ENCODE measurements around the gene FGR. TPM values are rescaled to one million over a fixed set of nuclear protein-coding genes. Genes with fewer than 3 reads are reported as not detected.

The FGR gene
- total and polyA plus RNA-seq, 2 of the 13 experiments (the other 11 are each of a cell fraction or from before 2014, with no cell fraction given): not detected

DNA sequence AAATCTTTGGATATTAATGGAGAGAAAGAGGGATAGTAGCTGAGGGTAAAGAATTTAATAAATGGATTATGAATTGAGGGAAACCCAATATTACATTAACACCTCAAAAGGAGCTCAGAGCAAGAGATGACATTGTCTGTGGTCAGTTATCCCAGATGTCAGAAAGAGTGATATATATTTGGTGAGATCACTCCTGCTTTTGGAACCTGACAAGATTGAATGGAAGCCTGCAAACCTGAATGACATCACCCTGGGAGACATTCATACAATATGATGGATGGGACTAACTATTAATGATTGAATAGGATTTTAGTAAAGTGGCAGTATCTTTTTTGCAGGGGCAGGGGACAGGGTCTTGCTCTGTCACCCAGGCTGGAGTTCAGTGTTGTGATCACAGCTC, 43.8 kb upstream of the FGR start:
- CTCF ChIA-PET (ENCODE audit: low intra/inter-chr PET ratio, low total read pairs): no interaction called here
- no peak for FAIRE-seq
- no peak for ATAC-seq

GRCh38 chr1:27676410-27676809, 41.4 kb upstream of the FGR start:
- Histone ChIP-seq H3K79me2 (ENCODE audit: insufficient read depth, low read length) (no peaks in the 10 kb centered on the region), H3K27ac (ENCODE audit: extremely low read length, insufficient read depth, low read length) (no peak overlapping the region), H3K27me3 (ENCODE audit: control insufficient read depth in 1 of 2, insufficient read depth in 2 of 2, low read length in 2 of 2) (no peaks in the 10 kb centered on the region), H3K4me3 (replicated peaks in 1 of 3; ENCODE audit: insufficient read depth in 1 of 3, low read depth in 2 of 3, low read length in 3 of 3) (no peak overlapping the region), H3K36me3 (replicated peaks in 1 of 2; ENCODE audit: control insufficient read depth in 1 of 2, insufficient read depth in 2 of 2, low read length in 2 of 2) (no peaks in the 10 kb centered on the region), H3K9me3 (ENCODE audit: low read length) (peaks cover 18% of the 10 kb centered on the region), H4K20me1 (ENCODE audit: insufficient read depth, low read length) (no peaks in the 10 kb centered on the region), H3K9ac (ENCODE audit: insufficient read depth, low read depth, low read length) (no peak overlapping the region), H3K4me2 (ENCODE audit: low read depth, low read length) (no peak overlapping the region), H3K4me1 (ENCODE audit: insufficient read depth, low read length) (peaks cover 17% of the 10 kb centered on the region), H2AFZ (ENCODE audit: low read length) (no peak overlapping the region)
- ChIA-PET CTCF (ENCODE audit: low intra/inter-chr PET ratio, low total read pairs) (no interaction called here), POLR2A (no interaction called here)
- FAIRE-seq: no peak
- in situ Hi-C loops (cut with HindIII; ENCODE audit: extremely low pct_ligation_motif_present, low pct_unique_long_range_greater_than_20kb) (no loop called here), intact Hi-C loops (cut with micrococcal nuclease; ENCODE audit: unreplicated experiment) (no loop called here)
- 76% methylated on average over 1 of the region's 1 CpG for WGBS (ENCODE audit: low lambda C conversion rate)
- TF ChIP-seq ZNF121 (CRISPR knock-in tag; IDR thresholded peaks at IDR 0.05) (peak; percentile 41; the same call in 1 of the 2 replicates), ZNF143 (CRISPR knock-in tag; IDR thresholded peaks at IDR 0.05) (no peak)
- no TSS peak for BruUV-seq (replicated peaks)
- no peak for DNase-seq (ENCODE audit: low spot score)
- ATAC-seq: no peak

More for the DNA sequence above, 43.8 kb upstream of the FGR start:
- Histone ChIP-seq H3K36me3 (replicated peaks in 1 of 2; ENCODE audit: control insufficient read depth in 1 of 2, insufficient read depth in 2 of 2, low read length in 2 of 2) (no peaks in the 10 kb centered on the region), H3K4me2 (ENCODE audit: low read depth, low read length) (no peak overlapping the region), H4K20me1 (ENCODE audit: insufficient read depth, low read length) (no peaks in the 10 kb centered on the region), H3K27ac (ENCODE audit: extremely low read length, insufficient read depth, low read length) (no peak overlapping the region), H3K79me2 (ENCODE audit: insufficient read depth, low read length) (no peaks in the 10 kb centered on the region), H3K9me3 (ENCODE audit: low read length) (peaks cover 26% of the 10 kb centered on the region), H3K27me3 (ENCODE audit: control insufficient read depth in 1 of 2, insufficient read depth in 2 of 2, low read length in 2 of 2) (no peaks in the 10 kb centered on the region), H2AFZ (ENCODE audit: low read length) (no peak overlapping the region), H3K4me3 (replicated peaks in 1 of 3; ENCODE audit: insufficient read depth in 1 of 3, low read depth in 2 of 3, low read length in 3 of 3) (no peak overlapping the region), H3K4me1 (ENCODE audit: insufficient read depth, low read length) (peaks cover 19% of the 10 kb centered on the region), H3K9ac (ENCODE audit: insufficient read depth, low read depth, low read length) (no peak overlapping the region)
- no peak for DNase-seq (ENCODE audit: low spot score)
- POLR2A ChIA-PET: interaction anchor here (0.6 kb wide), 1 partner anchor 9 kb away, joined by 3 read pairs; no protein-coding TSS in a partner anchor
- TF ChIP-seq MATR3 (CRISPR knock-in tag; IDR thresholded peaks at IDR 0.05): no peak
- TF ChIP-seq SNAPC2 (CRISPR knock-in tag; IDR thresholded peaks at IDR 0.05): no peak
- TF ChIP-seq PAF1 (CRISPR knock-in tag; IDR thresholded peaks at IDR 0.05): no peak
- TF ChIP-seq HDAC1 (CRISPR knock-in tag; IDR thresholded peaks at IDR 0.05): no peak
- TF ChIP-seq KLF6 (CRISPR knock-in tag; IDR thresholded peaks at IDR 0.05): no peak
- intact Hi-C loops (cut with micrococcal nuclease; ENCODE audit: unreplicated experiment) (no loop called here), in situ Hi-C loops (cut with HindIII; ENCODE audit: extremely low pct_ligation_motif_present, low pct_unique_long_range_greater_than_20kb) (no loop called here)
- no TSS peak for BruUV-seq (replicated peaks)
